NOMO-1 (cell line): ENCODE data around the gene NAA38.
"Not testable (repeated sequence)": the region's sequence is repeated elsewhere in the genome, so short reads cannot be mapped to it uniquely, and the experiment has no call there.

Source experiments
- DNase-seq, 2 experiments: peaks; one replicate each; lab custom pipeline; 2025; ENCODE audit not compliant: unreplicated experiment in 2 of 2; lab: John Stamatoyannopoulos, UW

Gene NAA38

GRCh38 chr17:7831233-7831632 is 26.1 kb downstream of the NAA38 start:
- no peak for DNase-seq

- DNase-seq = no peak
Observed at GRCh38 chr17:7830616-7831015, 26.7 kb downstream of the NAA38 start.

- peak in 1 of 2 experiments; percentile 18 for DNase-seq
Observed at GRCh38 chr17:7825206-7825990, 32.0 kb downstream of the NAA38 start.

- no peak for DNase-seq
Observed at GRCh38 chr17:7824021-7824924, 33.1 kb downstream of the NAA38 start.

- no peak for DNase-seq
Observed at GRCh38 chr17:7823581-7824001, 33.8 kb downstream of the NAA38 start.

GRCh38 chr17:7822126-7822525 is 35.2 kb downstream of the NAA38 start:
- DNase-seq = no peak

- DNase-seq = no peak
Observed at GRCh38 chr17:7820231-7820630, 37.1 kb downstream of the NAA38 start.

GRCh38 chr17:7818746-7819645 is 38.4 kb downstream of the NAA38 start:
- DNase-seq = no peak

- no peak for DNase-seq
Observed at GRCh38 chr17:7818026-7818425, 39.3 kb downstream of the NAA38 start.

GRCh38 chr17:7817643-7817964 is 39.8 kb downstream of the NAA38 start:
- DNase-seq = no peak

GRCh38 chr17:7816926-7817642 is 40.3 kb downstream of the NAA38 start:
- no peak for DNase-seq

- DNase-seq = no peak
Observed at GRCh38 chr17:7814969-7815368, 42.4 kb downstream of the NAA38 start.

- no peak for DNase-seq
Observed at GRCh38 chr17:7811251-7811650, 46.1 kb downstream of the NAA38 start.

GRCh38 chr17:7809791-7810343 is 47.5 kb downstream of the NAA38 start:
- not testable (repeated sequence) for DNase-seq

- no peak for DNase-seq
Observed at GRCh38 chr17:7809086-7809790, 48.1 kb downstream of the NAA38 start.

- DNase-seq = no peak
Observed at GRCh38 chr17:7807206-7807605, 50.2 kb downstream of the NAA38 start.
